Activated T-helper 1 cell treated with Interleukin-2 at 50 U/mL for 16 hours (primary cell): ENCODE data around the gene COPS3.

Source experiments
- DNase-seq: peaks from one replicate; pipeline ENCODE4 v3.0.0-alpha.2; 2020; ENCODE audit warnings: low read depth

COPS3 gene

GRCh38 chr17:17280613-17281549 lies at the start of gene COPS3:
TSS of gene COPS3 (minus strand) at chr17:17281246. CDS start at chr17:17281186, 60 bp downstream.
- peak; percentile 93 for DNase-seq

GRCh38 chr17:17328251-17328650 lies 47.2 kb upstream of the COPS3 start:
- no peak for DNase-seq

DNA sequence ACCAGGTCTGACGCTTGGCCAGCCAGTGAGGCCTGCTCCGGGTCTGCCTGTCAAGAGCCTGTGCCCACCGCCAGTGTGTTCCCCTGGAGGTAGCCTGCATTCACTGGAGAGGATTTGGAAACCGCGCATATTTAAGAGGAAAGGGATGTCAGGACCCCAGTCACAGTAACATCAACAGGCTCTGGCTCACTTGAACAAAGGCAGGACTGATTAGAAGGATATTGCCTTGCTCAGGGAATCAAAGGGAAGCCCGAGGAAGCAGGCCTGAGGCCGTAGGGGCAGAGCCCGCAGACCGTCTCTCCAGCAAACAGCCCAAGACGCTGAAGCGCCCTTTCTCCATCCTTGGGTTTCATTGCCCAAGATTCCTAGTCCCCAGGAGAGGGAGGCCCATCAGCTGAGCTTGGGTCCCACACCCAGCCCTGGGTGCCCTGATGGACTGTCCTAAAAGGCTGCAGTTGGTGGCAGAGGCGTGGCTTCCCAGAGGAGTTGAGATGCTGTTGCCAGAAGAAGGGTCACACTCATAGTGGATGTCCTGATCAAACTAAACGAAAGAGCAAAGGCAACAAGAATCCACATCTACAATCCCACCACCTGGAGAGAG lies 45.3 kb upstream of the COPS3 start:
- DNase-seq: no peak

GRCh38 chr17:17325816-17326215 lies 44.8 kb upstream of the COPS3 start:
- no peak for DNase-seq

DNA sequence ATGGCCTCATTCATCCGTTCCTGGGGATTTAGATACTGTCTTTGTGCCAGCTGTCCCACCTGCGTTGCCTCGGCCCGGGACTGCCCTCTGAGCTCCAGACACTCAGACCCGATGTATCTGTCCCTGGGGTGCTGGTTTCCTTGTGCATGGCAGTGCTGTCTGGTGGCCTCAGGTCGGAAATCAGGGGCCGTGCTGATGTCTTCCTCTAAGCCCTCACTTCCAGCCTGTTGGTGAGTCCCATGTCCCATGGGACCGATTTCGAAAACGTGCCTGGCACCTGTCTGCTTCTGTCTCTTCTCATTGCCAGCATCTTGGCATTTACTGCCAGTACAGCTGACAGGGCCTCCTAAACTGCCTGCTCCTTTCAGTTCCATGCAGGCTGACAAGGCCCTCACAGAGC lies 44.2 kb upstream of the COPS3 start:
- DNase-seq: no peak

DNA sequence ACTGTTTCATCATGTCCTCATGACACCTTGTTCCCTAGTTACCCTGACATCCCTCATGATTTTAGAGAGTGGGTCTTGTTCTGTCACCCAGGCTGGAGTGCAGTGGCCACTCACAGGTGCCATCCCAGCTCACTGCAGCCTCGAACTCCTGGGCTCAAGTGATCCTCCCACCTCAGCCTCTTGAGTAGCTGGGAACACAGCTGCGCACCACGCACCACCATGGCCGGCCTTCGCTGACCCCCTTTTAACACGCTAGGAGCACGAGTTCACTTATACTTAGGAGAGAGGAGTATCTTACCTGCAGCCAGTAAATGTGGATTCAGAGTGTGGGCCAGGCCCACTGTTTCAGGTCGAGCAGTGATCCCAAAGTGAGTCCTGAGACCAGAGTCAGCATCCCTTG lies 43.6 kb upstream of the COPS3 start:
- DNase-seq: no peak

DNA sequence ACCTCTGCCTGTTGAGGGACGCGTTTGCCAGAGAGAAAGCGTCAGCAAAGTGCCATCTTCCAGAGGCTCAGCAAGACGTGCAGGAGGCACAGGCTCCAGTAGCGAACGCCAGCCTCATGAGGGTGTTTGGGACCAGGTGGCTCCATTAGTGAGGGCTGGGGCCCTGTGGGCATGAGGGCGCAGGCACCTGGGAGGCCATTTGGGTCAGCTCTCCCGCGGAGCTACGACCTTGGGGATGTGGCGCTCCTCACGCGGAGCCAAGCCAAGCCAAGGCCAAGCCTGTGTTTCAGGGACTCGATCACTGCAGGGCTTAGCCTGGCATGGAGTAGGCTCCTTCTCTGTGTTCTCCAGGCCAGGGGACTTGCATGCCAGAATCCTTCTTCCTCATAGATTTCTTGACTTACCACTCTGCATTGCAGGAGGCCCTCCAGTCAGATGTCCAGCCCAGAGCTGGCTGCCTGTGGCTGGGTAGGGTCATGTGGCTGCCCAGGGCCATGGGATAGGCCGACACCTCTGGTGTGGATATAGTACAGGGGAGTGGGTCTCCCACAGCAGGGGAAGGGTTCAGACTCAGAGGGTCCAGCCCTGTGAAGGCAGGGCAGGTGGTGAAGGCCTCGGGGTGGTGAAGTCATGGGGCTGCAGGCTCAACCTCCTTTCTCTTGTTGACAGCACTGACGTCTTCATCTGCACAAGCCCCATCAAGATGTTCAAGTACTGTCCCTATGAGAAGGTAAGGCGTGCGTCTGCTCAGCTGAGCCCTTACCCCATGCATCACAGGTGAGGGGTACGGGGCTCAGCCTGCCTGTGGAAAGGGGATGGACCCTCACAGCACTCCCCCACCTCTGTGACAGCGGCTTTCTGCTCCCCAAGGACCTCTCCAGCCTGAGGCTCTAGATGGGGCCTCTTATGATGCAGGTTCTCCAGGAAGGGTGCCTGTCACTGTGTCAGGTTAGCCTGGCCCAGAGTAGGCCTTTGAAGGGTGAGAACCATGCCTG lies 41.8 kb upstream of the COPS3 start:
- DNase-seq: no peak

DNA sequence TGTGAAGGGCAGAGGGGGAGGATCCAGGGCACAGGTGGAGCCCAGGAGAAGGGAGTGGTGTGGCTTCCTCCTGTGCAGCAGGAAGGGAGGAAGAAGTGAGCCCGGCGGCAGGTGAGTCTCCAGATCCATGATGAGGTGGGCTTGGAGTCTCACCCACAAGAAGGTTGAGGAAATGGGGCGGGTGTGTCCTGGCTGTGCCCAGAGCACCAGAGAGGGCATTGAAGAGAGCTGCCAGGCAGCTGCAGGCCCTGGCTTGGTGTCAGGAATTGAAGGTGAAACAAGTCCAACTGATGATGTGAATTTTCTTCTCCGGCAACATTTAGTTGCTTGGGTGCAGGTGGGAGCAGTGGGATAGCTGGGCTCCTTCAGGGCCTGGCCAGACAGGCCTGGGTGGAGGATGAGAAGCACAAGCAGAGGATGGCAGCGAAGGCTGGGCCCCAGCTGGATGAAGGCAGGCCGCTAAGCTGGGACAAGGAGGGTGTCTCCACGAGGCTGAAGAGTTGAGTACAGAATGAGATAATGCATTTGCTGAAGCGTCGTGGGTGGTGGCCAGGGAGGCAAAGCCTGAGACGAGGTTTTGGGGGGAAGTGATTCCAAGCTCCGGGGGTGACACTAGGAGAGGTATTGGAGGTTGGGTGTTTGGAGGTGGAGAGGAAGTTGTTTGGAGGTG lies 40.4 kb upstream of the COPS3 start:
- DNase-seq: no peak

- no peak for DNase-seq
Measured at GRCh38 chr17:17320911-17321220, 39.8 kb upstream of the COPS3 start.

- no peak for DNase-seq
Measured at GRCh38 chr17:17320188-17320910, 39.3 kb upstream of the COPS3 start.

- no peak for DNase-seq
Measured at GRCh38 chr17:17315142-17315821, 34.2 kb upstream of the COPS3 start.

DNA sequence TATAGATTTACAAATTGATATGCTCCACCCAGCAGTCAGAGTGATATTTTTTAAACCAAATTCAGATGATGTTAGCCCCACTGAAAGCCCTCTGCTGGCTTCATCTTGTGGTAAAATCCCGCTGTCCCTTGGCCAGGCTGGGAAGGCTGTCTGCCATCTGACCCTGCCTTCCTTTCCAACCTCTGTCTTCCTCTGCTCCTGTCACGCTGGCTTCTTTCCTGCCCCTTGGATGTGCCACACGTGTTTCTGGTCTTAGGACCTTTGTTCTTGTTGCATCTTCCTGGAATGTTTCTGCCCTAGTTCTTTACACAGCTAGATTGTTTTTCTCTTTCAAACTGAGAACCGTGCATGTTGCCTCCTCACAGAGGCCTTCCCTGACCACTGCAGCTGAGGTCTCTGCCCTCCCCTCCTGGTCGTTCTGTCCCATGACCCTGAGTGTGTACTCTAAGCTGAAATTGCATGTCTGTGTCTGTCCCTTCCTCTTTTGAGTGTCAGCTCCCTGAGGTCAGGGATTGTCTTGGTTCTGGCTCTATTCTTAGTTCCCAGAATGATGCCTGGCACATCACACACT lies 33.5 kb upstream of the COPS3 start:
- no peak for DNase-seq

- DNase-seq: peak; percentile 59
Measured at GRCh38 chr17:17313350-17313991, 32.4 kb upstream of the COPS3 start.

- DNase-seq: no peak
Measured at GRCh38 chr17:17309356-17309755, 28.3 kb upstream of the COPS3 start.

DNA sequence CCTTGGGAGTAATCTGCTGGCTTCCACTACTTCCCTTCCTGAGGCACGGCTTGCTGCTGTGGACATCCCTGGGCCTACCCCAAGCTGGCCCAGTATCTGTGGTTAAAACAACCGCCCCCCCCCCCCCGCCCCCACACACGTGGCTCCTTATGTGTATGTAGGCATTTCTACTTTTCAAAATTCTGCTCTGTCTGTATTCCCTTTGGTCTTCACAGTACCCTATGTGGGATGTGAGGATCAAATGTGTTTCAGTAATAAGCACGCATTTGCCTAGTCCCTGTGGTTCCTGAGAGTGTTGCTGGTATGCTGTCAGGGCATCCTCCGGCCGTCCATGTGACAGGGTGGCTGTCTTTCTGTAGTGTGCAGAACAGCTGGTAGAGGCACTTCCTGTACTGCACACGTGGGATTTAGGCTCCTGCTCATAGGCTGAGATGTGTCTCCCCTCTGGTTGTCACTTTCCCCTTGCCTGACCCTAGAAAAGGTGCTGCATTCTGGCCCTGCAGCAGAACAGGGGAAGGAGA lies 24.3 kb upstream of the COPS3 start:
- DNase-seq: peak; percentile 21

DNA sequence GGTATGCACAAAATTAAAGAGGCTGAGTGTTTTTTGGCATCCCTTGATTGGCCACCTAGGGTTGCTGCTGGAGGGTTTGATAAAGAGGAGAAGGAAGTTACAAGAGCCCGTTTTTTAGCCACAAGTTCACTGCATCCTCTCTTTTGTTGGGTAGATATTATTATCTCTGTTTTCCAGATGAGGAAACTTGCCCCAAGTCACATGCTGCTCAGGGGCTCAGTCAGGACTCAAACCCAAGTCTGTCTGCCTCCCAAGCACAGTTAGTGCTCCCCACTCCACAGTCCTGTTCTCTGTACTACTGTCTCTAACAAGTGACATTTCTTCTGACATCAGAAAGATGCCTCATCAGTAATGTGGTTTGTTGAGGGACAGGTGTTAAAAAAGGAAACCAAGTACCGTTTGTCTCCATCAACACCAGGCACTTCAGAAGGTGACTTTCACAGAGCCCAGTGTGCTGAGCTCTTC lies 23.5 kb upstream of the COPS3 start:
- no peak for DNase-seq

DNA sequence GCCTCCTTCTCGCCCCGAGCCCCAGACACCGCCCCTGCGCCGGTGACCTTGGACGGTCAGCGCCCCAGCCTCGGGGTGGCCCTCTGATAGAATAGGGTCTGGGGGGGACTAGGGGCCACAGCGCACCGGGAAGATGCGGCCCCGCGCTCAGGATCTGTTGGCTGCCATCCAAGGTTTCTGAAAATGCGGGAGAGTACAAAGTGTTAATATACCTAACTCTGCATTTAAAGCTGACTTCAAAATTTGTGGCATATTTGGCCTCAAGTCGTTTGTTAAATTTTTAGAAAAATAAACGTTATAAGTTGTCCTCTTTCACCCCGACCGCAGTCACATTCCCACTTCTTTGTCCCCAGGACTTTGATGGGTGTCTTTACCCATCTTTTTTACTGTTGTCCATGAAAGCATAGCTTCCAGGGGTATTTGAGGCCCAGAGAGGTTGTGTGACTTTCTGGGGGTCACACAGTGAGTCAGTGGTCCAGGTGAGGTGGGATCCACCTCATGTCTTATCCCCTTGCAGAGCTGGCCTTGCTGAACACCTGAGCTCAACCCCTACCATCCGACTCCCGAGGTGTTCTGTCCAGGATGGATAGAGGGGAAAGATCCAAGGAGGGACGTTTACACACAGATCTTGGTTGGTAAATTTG lies 22.9 kb upstream of the COPS3 start:
- DNase-seq: no peak

DNA sequence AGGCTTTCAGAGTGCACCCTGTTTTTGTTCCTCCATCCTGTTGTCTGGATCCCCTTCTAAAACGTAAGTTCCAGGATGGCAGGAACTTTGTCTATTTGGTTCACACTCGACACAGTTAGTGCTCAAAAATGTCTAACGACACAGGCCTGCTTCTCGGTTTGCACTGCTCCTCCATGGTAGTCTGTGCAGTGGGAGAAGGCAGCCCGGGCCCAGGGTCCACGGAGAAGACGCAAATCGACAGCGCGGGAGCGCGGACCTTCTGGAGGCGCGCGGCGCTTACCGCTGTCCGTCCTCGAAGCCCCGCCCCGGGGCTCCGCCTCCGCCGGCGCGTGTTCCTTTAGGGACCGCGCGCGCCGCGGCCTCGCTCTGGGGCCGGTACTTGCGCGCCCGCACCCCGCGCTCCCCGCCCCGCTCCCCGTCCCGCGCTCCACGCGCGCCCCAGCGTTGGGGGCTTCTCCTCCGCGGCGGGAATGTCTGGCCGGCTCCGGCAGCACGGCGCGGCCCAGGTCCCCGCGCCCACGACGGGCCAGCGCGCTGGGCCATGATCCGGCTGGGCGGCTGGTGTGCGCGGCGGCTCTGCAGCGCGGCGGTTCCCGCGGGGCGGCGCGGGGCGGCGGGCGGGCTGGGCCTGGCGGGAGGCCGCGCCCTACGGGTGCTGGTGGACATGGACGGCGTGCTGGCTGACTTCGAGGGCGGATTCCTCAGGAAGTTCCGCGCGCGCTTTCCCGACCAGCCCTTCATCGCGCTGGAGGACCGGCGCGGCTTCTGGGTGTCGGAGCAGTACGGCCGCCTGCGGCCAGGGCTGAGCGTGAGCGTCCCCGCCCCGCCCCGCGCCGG lies 22.2 kb upstream of the COPS3 start, which contains the start of gene NT5M:
NT5M (plus strand) TSS at position 364 of the 837 bp plus-strand sequence; CDS start at position 542, 178 bp downstream.
- DNase-seq: peak; percentile 47
